HFFc6 (cell line): ENCODE results near the gene TPBG. TPM values are rescaled to one million over a fixed set of nuclear protein-coding genes. Genes with fewer than 3 reads are reported as not detected.

Experiments
- DNase-seq: peaks from one replicate; pipeline ENCODE4 v3.0.0-alpha.2; 2018
- H3K27ac Mint-ChIP-seq: 2 replicates; pipeline ENCODE4 v1.8.0; 2020; ENCODE audit warnings: mild to moderate bottlenecking, mixed read lengths
- H3K27me3 Mint-ChIP-seq: 2 replicates; pipeline ENCODE4 v1.8.0; 2021; ENCODE audit warnings: mild to moderate bottlenecking, moderate library complexity, mixed read lengths; ENCODE audit not compliant: insufficient read depth
- H3K36me3 Mint-ChIP-seq: 2 replicates; pipeline ENCODE4 v1.8.0; 2021; ENCODE audit warnings: low read depth, mixed read lengths
- H3K4me1 Mint-ChIP-seq: 2 replicates; pipeline ENCODE4 v1.8.0; 2020; ENCODE audit warnings: low read depth, mixed read lengths
- H3K4me3 Mint-ChIP-seq: 2 replicates; pipeline ENCODE4 v1.8.0; 2020; ENCODE audit warnings: mild to moderate bottlenecking, moderate library complexity, mixed read lengths
- H3K9me3 Mint-ChIP-seq: 2 replicates; pipeline ENCODE4 v1.8.0; 2020; ENCODE audit warnings: mild to moderate bottlenecking, mixed read lengths
- total RNA-seq, 6 experiments: library from RNA; stranded (reverse); fragmentation: NEBNext Ultra II Directional; extraction: Animal tissue kit (Norgen Biotek cat#: 25700); gene quantifications; 2 replicates in 1 of 6; 3 replicates in 5 of 6; pipeline ENCODE4 v1.2.3, GENCODE V29; 2021
- TF ChIP-seq, protein P1 (sequence below): fragments of 200-600 bp; sonication (generic); IDR thresholded peaks from 2 replicates; pipeline ENCODE4 v1.5.0; 2021; ENCODE audit warnings: antibody characterized with exemption, mild to moderate bottlenecking

Gene TPBG
- total RNA-seq, 6 experiments from 2014 or later = 70.0 to 123 (median 84.6) TPM

DNA sequence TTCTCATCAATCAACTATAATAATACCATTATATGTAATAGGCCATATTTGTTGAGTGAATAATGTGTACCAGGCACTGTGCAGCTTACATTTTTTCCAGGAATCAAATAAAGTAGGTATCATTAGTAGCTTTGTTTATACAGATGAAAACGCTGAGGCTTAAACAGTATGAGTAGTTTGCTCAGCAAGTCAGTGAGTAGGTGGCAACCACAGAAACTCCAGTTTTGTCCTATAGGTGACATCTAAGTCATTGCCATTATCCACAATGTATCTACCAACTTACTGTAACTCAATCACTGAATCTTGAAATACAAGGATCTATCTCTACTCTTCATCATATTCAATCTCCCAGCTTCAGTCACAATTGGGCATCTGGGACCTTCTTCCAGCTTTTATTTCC lies 29.8 kb upstream of the TPBG start:
- TF ChIP-seq, protein P1, sequence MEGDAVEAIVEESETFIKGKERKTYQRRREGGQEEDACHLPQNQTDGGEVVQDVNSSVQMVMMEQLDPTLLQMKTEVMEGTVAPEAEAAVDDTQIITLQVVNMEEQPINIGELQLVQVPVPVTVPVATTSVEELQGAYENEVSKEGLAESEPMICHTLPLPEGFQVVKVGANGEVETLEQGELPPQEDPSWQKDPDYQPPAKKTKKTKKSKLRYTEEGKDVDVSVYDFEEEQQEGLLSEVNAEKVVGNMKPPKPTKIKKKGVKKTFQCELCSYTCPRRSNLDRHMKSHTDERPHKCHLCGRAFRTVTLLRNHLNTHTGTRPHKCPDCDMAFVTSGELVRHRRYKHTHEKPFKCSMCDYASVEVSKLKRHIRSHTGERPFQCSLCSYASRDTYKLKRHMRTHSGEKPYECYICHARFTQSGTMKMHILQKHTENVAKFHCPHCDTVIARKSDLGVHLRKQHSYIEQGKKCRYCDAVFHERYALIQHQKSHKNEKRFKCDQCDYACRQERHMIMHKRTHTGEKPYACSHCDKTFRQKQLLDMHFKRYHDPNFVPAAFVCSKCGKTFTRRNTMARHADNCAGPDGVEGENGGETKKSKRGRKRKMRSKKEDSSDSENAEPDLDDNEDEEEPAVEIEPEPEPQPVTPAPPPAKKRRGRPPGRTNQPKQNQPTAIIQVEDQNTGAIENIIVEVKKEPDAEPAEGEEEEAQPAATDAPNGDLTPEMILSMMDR = no peak
- peaks cover 30% of the 10 kb centered on the region for H3K4me1 Mint-ChIP-seq
- H3K27me3 Mint-ChIP-seq = peaks cover 1% of the 10 kb centered on the region; the same call in 1 of the 2 replicates
- no peaks in the 10 kb centered on the region for H3K36me3 Mint-ChIP-seq
- DNase-seq = no peak
- no peak overlapping the region for H3K27ac Mint-ChIP-seq
- H3K4me3 Mint-ChIP-seq = no peak overlapping the region
- no peaks in the 10 kb centered on the region for H3K9me3 Mint-ChIP-seq

GRCh38 chr6:82337688-82338257 lies 25.8 kb upstream of the TPBG start:
- TF ChIP-seq, protein P1 = no peak
- Mint-ChIP-seq H3K4me1 (no peaks in the 10 kb centered on the region), H3K4me3 (no peak overlapping the region), H3K36me3 (peaks cover 9% of the 10 kb centered on the region), H3K27ac (no peak overlapping the region), H3K9me3 (peaks cover 5% of the 10 kb centered on the region), H3K27me3 (peaks cover 1% of the 10 kb centered on the region; the same call in 1 of the 2 replicates)
- DNase-seq = no peak

DNA sequence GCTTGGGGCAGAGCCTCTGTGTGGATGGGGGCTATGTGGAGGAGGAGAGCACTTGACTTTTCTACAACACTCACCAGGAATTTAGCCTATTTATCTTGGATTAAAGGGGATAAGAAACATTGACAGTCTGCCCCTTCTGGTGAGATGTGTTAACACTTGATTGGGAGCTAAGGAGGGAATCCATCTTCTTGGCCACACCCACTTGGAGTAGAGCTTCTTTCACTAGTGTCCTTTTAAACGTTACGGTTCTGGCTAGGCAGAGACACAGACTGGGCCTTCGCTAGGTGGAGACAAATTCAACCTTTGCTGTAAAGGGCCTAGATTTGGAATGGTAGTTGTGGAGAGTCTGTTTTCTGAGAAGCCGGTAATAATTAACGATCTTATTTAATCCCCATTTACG lies 15.5 kb upstream of the TPBG start:
- H3K27me3 Mint-ChIP-seq = no peaks in the 10 kb centered on the region

GRCh38 chr6:82353848-82354247 lies 9.8 kb upstream of the TPBG start:
- TF ChIP-seq, protein P1 = no peak
- no peaks in the 10 kb centered on the region for H3K36me3 Mint-ChIP-seq
- no peaks in the 10 kb centered on the region for H3K9me3 Mint-ChIP-seq
- no peak overlapping the region for H3K27ac Mint-ChIP-seq
- H3K4me3 Mint-ChIP-seq = no peak overlapping the region
- H3K4me1 Mint-ChIP-seq = peaks cover 12% of the 10 kb centered on the region
- no peak for DNase-seq
- no peaks in the 10 kb centered on the region for H3K27me3 Mint-ChIP-seq

More for the DNA sequence above, 15.5 kb upstream of the TPBG start:
- H3K4me1 Mint-ChIP-seq = peaks cover under 1% of the 10 kb centered on the region
- TF ChIP-seq, protein P1 = no peak; the same call in 1 of the 2 replicates
- H3K4me3 Mint-ChIP-seq = no peak overlapping the region
- H3K9me3 Mint-ChIP-seq = peaks cover 9% of the 10 kb centered on the region
- no peak overlapping the region for H3K27ac Mint-ChIP-seq
- H3K36me3 Mint-ChIP-seq = no peaks in the 10 kb centered on the region
- DNase-seq = no peak

GRCh38 chr6:82360552-82360951 lies 3.1 kb upstream of the TPBG start:
- DNase-seq = no peak
- no peak overlapping the region for H3K27ac Mint-ChIP-seq
- H3K4me3 Mint-ChIP-seq = no peak overlapping the region
- H3K27me3 Mint-ChIP-seq = peaks cover 7% of the 10 kb centered on the region; the same call in 1 of the 2 replicates
- H3K9me3 Mint-ChIP-seq = 0 out of 2 replicates have a peak, but pooled peaks cover 3% of the 10 kb centered on the region
- TF ChIP-seq, protein P1 = no peak
- H3K4me1 Mint-ChIP-seq = peaks cover 35% of the 10 kb centered on the region
- peaks cover 10% of the 10 kb centered on the region for H3K36me3 Mint-ChIP-seq
